A549 treated with AZD2906 at 1 μM for 4 hours (cell line): ENCODE measurements around the gene KDM3A. TPM values are rescaled to one million over a fixed set of nuclear protein-coding genes. Genes with fewer than 3 reads are reported as not detected.

Experiments
- total RNA-seq: library from RNA; stranded (reverse); fragments of 200-300 nt; extraction: Qiagen RNA extraction; gene quantifications from 5 replicates; pipeline ENCODE4 v1.2.3, GENCODE V29; 2022

The KDM3A gene
- total RNA-seq: 19.1 to 30.8 TPM (median 21.5 TPM) in 5 replicates

GRCh38 chr2:86440631-86441391 lies at the start of gene KDM3A:
KDM3A (plus strand) TSS chr2:86441371; CDS start chr2:86442048, 677 bp downstream.

Other genes with a start within 250 kb of the KDM3A start
- gene IMMT, start 245.9 kb upstream of the KDM3A start, total RNA-seq: 102 to 118 TPM (median 107 TPM) in 5 replicates
- gene MRPL35, start 241.9 kb upstream of the KDM3A start, total RNA-seq: 67.4 to 101 TPM (median 69.8 TPM) in 5 replicates
- gene REEP1, start 103.7 kb upstream of the KDM3A start, total RNA-seq: 0.92 to 1.1 TPM (median 1.0 TPM) in 5 replicates
- gene CHMP3, start 122.1 kb downstream of the KDM3A start, total RNA-seq: 123 to 130 TPM (median 129 TPM) in 5 replicates
- 53.6 to 67.2 TPM (median 63.5 TPM) in 5 replicates for gene RNF103, start 182.5 kb downstream of the KDM3A start, total RNA-seq